HG03520 (cell line): ENCODE measurements around the gene ATP11A.
"Not testable (repeated sequence)": the region's sequence is repeated elsewhere in the genome, so short reads cannot be mapped to it uniquely, and the experiment has no call there.

Experiments
- ATAC-seq: cut with Tn5 transposase; IDR thresholded peaks from one replicate; pipeline ENCODE4 v1.9.1; 2021; ENCODE audit warnings: mild to moderate bottlenecking, moderate library complexity; ENCODE audit not compliant: unreplicated experiment

ATP11A gene

DNA sequence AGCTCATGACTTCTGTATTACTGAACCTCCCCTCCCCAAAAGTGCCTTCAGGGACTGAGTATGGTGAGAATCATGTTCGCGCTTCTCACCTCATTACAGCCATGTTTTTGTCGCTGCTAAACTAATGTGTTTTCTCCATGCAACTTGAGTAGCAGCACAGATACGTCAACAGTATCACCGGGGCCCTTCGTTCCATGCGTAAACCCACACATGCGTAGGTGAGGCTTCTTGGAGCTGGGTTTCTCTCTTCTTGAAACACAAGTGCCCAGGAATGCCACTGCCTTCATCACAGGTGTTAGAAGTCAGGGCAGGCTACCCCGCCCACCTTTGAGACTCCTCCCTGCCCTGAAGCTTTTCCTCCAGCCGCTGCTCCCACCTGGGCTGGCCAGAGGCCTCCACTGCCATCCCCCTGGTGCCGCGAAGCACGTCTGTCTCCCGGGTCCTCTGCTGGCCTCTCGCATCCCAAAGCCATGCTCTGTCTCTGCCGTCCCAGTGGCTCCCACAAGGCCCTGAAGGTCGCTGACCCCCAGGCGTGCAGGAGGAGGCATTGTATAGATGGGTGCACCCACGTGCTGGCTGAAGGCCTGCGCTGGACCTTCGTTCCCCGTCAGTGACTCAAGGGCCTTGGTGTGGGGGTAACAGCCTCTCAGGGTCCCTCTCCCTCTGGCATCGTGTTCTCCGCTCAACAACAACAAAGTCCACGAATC lies 143.9 kb downstream of the ATP11A start:
- no peak for ATAC-seq

DNA sequence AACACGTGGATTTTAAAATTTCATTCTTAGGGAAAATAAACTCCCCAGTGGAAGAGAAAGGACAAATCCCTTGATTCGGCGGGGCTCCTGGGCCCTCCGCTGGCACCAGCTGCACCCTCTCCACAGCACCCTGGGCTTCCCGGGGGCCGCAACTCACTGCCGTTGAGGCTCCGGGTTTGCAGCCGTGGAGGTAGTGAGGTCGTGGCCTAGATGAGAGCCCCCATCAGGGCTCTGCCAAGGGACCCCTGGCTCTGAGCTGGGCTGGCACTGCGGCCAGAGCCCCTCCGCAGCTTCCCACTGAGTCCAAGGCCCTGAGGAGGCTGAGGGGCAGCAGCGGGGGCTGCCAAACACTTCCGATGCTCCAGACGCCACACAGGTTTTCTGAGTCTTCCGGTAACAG lies 145.5 kb downstream of the ATP11A start:
- ATAC-seq = no peak

DNA sequence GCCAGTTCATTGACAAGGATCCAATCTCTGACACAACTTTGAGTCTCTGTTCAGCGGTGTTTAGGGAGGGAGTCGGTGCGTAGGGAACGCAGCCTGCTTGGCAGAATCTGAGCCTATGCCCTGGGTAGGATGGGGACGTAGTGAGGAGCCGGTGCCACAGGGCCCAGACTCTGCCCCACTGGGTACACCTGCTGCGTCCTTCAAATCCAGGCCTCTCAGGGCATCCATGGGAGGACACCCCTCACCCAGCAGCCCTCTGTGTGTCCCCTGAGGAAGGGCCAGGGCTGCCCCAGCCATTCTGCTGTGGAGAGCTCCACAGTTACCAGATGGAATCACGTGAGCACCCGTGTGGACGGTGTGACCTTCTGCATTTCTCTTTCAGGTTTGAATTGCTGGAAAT lies 146.0 kb downstream of the ATP11A start:
- no peak for ATAC-seq

DNA sequence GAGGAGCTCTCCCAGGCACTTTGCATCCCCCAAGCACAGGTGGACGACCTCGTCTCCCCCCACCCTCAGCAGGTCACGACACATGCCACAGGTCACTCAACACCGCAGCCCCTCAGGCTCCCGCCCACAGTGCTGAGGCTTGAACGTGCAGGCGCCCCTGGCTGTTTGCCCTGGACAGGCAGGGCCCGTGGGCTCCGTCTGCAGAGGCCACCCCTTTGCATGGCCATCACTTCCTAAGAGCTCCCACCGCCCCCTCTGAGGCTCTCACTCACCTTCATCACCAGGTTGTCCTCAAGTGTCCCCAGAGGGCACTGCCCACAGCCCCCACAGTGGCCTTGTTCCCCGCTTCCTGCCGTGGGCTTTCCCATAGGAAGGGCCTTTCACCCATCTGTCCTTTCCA lies 147.1 kb downstream of the ATP11A start:
- no peak for ATAC-seq

DNA sequence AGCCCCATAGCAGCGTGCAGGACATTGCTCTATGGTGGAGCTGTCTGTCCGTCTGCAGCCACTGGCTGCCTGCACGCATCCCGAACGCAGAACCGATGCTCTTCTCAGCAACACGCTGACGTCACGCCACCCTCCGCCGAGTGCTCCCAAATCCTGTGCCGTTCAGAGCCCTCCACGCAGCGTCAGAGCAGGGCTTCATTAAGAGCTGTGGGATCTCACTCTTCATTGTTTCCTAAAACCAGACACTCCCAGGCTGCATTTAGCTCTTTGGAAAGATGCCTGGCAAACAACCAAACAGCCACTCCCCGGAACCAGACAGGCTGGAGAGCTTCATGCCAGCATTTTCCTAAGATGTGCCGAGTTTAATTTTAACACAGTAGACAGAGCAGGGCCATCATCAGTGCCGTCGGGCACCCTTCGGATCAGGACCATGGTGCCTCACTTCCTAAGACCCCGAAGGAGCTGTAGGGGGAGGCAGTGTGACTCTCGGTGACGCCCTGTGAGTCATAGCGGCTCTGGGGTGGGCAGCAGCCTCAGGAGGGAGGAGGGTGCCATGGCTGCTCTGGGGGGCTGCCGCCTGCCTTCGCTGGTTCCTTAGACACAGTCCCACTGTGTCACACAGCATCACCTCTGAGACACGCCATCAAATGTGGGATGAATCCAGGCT lies 147.7 kb downstream of the ATP11A start:
- ATAC-seq = no peak

DNA sequence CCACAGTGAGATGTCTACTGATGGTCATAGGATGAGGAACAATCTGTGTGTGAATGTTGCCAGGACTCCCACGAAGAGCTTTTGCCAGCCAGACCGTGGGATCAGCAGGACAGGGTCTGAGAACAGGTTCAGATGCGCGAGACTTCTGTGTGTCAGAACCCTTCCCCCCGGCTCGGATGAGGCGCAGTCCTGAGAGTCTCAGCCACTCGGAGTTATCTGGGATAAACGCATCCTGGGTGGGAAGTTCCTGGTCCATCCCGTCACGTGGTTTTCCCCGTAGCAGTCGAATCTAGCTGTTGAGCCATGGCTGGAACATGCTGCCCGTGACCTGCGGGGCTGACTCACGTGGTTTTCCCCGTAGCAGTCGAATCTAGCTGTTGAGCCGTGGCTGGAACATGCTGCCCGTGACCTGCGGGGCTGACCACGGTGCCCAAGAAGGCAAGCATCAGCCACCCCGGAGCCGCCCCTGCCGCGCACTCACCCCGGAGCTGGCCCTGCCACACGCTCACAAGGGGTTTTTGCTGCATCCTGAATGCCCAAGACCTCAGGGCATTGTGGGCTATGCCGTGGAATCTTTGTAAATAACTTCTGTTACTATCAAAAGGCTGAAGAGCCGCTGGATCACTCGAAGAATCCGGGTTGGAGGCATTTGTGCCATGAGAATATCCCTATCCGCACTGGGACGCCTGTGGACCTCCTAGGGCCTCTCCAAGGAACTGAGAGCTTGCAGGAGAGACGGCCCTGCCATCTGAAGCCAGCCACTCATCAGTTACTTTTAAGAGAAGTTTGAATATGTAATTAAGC lies 148.4 kb downstream of the ATP11A start:
- no peak for ATAC-seq

DNA sequence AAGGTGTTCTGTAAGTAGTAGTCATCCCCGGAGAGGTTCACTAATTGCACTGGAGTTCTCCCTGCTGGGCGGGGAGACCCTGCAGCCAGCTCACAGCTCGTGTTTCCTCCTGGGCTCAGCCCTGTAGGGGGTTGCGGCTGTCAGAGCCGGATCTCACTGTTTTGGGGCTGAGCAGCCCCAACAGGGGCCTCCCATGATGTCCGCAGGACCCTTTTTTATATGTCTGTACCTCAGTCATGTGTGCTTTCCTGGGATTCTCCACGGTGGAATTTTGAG lies 148.9 kb downstream of the ATP11A start:
- ATAC-seq = no peak

DNA sequence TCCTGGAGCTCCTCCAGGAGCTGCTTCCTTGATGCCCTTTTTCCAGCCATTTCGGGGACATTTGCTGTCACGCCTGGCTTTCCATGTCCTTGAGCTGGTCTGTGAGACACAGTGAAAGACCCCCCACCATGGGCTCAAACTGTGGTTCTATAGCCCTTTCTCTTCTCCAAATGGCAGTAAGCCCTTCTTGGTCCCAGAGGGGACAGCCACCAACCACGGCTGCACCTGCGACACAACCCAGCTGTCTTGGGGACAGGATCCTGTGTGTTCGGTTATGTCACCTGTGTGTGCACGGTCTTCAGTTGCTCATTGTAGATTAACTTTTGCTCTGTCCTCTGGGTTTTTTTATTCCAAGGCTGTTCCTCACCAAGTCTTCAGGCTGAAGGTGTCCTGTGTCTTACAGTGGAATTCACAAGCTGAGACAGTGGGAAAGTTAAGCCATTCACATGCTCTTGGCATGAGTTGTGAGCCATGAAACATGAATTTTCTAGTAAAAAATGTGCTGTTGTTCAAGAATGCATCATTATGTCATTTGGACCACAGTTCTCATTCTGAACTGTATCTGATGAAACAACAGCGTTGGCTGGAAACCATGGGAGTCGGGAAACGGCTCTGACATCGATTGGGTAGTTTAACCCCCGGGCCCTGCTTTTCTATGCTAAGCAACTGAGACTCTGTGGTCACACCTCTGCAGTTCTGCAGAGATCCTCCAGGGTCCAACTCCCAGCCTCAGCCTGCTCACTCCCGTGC lies 149.7 kb downstream of the ATP11A start:
- ATAC-seq = no peak

DNA sequence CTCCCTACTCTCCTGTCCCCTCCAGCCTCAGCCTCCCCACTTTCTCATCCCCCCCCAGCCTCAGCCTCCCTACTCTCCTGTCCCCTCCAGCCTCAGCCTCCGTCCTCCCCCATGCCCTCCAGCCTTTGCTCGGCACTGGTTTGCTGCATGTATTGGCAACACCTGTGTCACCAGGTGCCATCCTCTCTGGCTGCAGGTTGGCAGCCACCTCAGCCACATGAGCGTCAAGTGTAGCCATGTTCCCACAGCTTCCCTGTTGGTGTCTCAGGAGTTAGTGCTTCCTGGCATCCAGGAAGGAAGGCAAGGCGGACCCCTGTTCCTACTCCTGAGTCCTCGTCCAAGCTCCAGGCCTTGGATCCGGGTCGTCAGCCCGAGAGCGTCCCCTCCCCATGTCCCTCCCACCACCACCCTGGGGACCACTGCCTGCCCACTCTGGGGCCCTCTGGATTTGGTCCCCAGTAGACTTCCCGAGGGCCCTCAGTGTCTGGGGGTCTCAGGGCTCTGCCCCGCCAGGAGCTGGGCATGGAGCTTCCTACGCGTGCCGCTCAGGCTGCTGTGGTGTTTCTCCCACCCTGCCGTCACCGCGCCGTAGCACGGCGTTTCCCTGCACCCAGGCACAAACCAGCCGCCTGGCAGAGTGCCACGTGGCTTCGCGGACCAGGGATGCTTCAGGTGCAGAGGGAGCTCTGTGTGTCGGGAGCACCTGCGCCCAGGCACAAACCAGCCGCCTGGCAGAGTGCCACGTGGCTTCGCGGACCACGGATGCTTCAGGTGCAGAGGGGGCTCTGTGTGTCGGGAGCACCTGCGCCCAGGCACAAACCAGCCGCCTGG lies 150.8 kb downstream of the ATP11A start:
- no peak for ATAC-seq

DNA sequence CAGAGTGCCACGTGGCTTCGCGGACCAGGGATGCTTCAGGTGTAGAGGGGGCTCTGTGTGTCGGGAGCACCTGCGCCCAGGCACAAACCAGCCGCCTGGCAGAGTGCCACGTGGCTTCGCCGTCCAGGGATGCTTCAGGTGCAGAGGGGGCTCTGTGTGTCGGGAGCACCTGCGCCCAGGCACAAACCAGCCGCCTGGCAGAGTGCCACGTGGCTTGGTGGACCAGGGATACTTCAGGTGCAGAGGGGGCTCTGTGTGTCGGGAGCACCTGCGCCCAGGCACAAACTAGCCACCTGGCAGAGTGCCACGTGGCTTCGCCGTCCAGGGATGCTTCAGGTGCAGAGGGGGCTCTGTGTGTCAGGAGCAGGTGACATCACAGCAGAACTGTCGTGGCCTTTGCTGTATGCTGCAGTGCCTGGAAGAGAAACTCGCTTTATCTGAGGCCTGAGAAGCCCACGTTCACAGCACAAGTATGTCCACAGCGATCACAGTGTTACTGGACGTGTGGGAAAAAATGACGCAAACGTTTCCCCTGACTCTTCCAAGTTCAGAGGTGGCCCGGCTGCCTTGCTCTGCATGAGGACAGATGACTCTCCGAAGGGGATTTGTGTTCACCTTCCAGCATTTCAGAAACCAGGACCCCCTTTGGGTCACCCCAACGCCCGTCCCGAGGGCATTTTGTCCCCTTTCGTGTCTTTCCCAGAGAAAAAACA lies 151.6 kb downstream of the ATP11A start:
- not testable (repeated sequence) for ATAC-seq

DNA sequence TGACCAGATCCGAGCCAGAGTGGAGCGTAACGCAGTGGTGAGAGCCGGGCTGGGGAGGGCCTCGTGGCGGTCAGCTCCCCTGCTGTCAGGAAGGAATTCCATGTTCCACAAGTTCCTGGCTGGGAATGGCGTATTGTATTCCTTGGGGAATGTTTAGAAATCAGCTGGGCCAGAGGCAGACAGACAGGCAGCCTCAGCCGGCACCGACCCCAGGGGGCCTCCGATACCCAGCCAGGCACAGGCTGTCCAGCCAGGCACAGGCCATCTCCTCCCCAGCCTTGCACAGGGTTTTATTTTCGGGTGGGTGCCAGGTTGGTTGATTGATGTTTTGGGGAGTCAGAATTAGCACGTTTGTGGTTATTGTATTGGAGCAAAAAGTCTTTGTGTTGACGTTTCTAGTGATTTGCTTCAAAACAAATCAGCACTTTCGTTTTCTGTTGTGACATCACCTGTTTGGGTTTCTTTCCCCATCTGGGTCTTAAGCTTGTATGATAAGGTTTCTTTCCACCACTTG lies 152.6 kb downstream of the ATP11A start:
- no peak for ATAC-seq

DNA sequence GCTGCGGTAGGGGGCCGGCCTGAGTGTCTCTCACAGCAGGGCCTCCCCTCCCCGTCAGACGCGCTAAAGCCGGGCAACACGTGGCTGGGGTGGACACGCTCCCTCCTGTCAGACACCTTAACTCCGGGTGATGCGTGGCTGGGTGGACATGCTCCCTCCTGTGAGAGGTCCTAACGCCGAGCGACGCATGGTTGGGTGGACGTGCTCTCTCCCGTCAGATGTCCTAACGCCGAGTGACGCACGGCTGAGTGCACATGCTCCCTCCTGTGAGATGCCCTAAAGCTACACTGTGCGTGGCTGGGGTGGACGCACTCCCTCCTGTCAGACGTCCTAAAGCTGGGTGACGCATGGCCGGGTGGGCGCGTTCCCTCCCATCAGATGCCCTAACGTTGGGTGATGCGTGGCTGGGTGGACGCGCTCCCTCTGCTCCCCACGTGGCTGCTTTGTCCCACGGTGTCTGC lies 153.1 kb downstream of the ATP11A start:
- no peak for ATAC-seq

DNA sequence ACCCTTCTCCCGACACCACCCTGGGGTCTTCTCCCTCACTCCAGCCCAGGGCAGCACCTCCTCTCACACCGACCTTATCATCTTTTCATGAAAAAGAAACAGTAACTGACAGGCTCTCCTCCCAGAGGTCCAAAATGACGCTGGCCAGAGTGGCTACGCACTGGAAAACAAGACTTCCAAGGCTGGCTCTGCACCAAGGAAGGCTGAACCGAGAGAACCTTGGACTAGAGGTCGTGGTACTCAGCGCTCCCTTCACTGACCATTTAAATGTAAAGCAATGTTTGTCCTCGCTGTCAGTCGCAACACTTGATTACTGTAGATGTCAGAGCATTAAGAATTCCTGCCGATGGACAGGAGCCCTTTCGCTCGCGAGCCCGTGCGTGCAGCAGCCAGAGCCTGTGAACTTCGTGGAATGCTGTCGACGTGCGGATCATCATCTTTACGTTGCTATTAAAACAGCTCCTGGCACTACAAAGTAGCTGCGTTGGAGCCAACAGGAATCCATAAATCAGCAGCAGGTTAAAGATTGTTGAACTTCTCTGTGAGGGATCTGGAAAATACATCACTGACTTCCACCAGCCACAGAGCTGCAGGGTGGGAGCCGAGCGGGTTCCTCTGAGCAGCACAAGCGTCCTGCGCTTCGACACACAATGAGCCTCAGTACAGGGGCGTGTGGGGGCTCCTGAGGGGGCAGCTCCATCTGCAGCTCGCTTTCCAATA lies 153.7 kb downstream of the ATP11A start:
- no peak for ATAC-seq

DNA sequence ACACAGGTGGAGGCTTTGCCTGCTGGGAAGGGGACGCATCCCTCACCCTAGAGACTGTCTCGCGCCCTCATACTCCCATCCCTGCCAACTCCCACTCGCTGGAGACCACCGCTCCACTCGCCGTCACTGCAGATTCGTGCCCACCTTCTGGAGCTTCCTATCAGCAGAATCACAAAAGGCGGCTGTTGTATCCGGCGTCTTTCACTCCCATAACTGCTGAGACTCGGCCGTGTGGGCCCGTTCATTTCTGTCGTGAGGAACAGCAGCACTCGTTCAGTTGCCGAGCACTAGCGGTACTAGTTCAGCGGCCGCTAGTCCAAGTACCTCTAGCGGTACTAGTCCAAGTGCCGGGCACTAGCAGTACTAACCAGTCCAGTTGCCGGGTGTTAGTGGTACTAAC lies 154.6 kb downstream of the ATP11A start:
- ATAC-seq = no peak

DNA sequence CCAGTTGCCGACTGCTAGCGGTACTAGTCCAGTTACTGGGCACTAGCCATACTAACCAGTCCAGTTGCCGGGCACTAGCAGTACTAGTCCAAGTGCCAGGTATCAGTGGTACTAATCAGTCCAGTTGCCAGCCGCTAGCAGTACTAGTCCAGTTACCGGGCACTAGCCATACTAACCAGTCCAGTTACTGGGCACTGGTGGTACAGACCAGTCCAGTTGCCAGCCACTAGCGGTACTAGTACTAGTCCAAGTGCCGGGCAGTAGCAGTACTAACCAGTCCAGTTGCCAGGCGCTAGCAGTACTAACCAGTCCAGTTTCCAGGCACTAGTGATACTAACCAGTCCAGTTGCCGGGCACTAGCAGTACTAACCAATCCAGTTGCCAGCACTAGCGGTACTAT lies 155.0 kb downstream of the ATP11A start:
- ATAC-seq = no peak

DNA sequence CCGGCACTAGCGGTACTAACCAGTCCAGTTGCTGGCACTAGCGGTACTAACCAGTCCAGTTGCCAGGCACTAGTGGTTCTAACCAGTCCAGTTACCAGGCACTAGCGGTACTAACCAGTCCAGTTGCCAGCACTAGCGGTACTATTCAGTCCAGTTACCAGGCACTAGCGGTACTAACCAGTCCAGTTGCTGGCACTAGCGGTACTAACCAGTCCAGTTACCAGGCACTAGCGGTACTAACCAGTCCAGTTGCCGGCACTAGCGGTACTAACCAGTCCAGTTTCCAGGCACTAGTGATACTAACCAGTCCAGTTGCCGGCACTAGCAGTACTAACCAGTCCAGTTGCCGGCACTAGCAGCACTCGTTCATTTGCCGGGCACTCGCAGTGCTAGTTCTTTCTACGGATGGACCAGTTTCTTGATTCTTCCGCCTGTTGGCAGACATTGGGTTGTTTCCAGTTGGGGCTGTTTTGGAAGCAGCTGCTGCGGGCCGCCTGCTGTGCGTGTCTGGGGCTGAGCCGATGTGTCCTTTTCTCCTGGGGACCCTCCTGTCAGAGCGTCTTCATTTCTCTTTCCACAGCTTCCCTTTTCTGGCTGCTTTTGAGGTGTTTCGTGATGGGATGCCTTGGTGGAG lies 155.8 kb downstream of the ATP11A start:
- no peak for ATAC-seq

DNA sequence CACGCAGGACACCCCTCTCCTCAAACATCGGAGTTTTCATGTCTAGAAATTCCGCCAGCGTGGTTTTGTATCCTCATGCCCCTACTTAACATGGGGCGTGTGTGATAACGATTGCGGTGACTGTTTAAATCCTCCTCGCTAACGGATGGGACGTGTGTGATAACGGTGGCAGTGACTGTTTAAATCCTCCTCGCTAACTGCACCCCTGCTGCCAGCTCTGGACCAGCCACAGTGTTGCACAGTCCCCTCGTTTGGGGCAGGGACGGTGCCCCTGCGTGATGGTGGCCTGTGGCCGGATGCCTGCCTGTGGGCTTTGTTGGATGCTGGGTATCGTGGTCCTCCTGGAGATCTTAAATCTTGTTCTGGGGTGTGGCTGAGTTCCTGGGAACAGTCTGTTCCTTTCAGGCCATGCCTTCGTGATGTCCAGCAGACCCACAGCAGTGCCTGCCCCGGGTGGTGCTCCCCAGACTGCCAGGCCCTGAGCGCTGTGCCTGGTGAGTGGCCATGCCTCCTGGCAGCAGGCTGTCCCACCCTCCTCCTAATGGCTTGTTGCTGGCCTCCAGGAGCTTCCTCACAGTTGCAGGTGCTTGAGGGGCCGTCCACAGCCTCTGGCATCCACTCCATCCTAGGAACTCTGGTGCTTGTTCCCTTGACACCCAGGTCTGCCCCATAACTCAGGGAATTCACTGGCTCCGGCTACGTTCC lies 156.7 kb downstream of the ATP11A start:
- ATAC-seq = no peak

DNA sequence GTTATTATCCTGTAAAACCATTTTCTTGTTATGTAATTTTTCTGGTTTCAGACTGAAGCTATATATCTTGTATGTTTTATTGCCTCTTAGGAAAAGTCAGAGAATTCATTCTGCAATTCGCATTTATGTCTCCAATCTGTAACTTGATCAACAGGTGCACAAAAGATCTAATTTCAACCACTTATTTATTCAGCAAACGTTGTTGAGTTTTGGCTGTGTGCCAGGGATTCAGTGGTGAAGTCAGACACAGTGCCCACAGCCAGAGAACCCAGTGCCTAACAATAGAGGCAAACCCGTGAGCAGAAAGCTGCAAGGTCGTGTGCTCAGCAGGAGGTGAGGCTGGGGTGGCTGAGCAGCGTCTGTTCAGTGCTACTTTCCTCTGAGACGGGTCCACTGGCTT lies 159.7 kb downstream of the ATP11A start:
- ATAC-seq = no peak
